DMS 273 (cell line): ENCODE measurements around the gene FARS2.

Experiments used
- DNase-seq: peaks from one replicate; lab custom pipeline; 2025; ENCODE audit not compliant: unreplicated experiment; lab: John Stamatoyannopoulos, UW

The FARS2 gene

DNA sequence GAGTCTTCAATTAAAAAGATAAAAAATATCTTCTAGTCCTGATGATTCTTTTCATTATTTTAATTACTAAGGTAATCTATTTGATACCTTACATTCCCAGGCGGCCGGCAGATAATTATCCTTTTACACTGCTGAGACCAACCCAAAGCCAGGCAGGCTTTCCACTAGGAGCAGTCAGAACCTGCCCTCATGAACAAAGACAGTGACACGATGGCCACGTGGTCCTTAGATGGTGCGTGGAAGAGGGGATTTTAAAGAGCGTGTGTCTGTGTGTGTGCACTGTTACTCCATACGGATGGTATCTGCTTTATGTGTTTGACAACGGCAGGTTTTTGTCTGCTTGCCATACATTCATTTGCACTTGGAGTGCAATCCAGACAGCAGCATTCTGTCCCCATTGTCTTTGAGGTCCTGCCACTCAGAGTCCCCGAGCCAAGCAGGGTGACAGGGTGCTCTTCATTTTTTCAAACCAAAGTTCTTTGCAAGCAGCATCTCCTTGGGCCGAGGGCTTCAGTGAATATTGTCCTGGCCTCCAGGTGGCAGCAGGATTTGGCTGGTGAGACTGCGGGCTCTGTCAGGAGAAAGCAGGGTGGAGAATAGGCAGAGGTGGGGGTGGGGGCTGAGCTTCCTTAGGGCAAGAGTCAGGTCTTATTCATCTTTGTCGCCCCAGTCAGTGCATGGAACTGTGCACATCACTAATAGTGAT lies 484.9 kb downstream of the FARS2 start:
- DNase-seq = peak; percentile 61

DNA sequence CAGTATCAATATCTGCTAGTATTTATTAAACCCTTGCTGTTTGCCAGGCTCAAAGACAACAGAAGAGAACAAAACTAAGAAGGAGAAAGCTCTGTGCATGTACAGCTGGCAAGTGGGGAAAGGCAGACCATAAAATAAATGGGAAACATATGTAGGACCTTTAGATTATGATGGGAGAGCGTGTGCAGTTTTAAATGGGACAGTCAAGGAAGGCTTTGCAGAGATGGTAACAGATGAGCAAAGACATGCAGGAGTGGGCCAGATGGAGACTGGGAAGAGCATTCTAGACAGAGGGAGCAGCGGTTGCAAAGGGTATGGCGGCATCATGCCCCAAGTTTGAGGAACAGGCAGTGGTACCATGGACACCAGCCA lies 485.4 kb downstream of the FARS2 start:
- no peak for DNase-seq

DNA sequence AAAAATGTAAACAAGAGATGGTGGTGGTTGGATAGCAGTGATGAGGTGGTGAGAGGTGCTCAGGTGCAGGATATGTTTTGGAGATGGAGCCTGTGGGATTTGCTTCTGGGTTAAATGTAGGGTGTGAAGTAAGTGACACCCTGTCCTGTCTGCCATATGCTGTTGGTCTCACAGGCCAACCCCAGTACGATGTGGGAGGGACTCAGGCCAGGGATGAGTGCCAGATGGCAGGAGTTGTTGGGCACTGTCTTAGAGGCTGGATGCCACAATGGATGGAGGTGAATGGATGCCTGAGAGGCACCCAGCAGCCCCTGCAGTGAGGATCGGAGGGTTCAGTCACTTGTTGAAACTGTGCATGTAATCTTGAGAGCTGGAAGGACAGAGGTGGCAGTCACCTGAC lies 486.1 kb downstream of the FARS2 start:
- peak; percentile 38 for DNase-seq

DNA sequence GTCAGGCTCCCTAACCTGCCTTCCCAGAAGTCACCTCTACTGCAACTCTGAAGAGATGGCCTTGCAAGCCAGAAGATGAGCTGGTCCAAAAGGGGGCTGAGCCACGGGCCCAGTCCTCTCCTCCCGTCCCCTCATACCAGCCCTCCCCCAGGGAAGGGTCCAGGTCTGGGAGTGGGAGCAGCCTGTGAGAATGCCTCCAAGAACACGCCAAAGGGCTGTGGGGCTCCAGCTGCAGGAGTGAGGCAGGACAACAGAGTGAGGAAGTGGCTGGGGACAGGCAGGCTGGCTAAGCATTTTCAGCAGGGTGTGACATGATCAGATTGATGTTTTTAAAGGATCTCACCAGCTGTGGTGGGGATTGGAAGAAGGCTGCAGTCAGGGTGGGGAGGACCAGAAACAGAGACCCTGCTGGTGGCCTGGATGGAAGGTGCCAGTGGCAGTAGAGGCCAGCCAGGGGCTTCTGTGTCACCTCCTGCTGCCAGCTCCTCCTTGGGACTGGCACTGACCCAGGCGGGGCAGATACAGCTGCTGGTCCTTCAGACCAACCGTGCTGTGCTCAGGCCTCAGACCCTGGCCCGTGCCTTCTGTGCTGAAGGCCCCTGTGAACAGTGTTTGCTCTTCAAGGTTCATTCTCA lies 487.8 kb downstream of the FARS2 start:
- no peak for DNase-seq

DNA sequence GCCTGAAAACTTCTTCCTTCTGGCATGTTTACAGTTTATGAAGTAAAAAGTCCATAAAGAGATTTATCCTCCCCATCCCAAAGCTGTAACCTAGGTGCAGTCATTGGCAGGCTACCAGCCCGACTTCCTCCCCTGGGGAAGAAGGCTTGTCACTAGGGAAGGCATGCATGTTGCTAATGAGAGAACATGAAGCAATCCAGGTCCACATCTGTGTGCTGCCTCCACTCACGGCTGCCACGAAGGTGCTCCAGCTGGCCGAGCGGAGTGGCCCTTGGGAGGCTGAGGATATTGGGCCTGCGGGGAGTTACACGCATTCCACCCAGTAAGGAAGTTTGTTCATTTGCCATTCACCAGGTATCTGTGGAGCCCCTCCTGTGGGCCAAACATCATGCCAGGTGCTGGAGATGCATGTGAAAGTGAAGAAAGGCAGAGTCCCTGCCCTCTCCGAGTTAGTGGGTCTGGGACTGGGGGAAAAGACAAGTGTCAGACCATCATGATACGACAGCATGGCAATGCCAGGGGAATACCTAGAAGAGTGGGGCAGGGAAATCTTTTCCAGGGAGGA lies 488.4 kb downstream of the FARS2 start:
- DNase-seq = peak; percentile 20

DNA sequence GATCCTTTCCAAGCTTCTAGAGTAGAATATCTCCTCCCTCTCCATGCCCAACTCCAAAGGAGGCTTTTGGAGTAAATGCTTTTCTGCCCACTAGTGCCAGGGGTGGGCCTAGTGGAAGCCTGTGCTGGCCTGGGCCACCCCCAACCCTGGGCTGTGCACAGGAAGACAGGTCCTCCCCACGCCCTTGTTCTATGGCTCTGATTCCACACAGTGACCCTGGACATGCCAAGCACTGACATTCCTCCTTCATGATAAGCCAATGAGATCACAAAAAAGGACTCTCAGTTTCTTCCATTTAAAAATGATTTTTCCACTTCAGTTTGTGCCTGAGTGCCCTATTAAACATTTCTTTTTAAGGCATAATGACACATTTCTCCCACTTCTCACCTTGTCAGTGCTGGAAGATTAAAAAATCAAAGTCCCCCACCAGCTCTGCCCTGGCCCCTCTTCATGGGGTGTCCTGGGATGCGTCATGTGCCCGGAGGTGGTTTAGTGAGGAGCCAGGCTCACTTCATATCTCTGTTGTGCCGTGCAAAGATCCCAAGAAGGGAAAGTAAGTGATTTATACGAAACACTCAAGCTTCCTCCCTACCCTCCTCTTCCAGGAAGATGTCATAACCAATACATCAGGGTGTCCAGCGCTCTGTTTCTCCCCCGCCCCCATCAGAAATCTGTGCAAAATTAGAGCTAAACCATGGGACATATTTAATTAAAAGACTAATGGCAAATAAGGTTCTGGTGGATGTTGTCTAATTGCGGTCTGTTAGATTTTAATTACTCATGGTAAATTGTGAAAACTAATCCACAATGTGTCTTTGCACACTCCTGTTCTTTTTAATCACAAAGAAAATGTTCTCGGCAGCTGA lies 490.4 kb downstream of the FARS2 start:
- no peak for DNase-seq

DNA sequence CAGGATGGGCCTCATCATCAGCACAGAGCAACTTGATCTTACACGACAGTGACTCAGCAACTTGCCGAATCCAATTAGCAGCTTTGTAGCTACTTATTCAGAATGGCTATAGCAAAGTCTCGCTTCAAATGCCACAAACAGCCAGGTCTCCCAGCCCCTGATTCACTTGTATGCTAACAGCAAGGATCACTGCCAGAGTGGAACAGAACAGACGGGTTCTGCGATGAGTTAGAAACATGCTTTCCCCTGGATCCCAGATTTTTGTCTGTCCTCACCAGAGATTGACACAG lies 491.0 kb downstream of the FARS2 start:
- peak; percentile 74 for DNase-seq

DNA sequence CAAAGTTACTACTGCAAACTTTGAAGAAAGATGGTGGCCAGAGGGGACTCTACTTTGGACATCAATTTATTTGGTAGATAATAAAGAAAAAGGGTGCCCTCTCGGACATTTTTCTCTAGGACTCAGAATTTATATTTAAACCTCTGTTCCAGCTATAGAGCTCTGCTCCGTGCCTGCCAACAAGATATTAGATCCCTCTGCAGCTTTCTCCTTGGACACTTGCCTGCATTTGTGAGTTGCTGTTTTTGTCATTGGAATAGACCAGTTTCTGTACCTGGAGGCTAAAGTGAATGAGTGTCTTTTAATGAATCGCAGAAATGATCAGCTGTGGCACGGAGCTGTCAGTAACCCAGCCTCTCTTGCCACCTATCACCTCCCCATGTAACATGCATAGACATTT lies 491.9 kb downstream of the FARS2 start:
- no peak for DNase-seq

DNA sequence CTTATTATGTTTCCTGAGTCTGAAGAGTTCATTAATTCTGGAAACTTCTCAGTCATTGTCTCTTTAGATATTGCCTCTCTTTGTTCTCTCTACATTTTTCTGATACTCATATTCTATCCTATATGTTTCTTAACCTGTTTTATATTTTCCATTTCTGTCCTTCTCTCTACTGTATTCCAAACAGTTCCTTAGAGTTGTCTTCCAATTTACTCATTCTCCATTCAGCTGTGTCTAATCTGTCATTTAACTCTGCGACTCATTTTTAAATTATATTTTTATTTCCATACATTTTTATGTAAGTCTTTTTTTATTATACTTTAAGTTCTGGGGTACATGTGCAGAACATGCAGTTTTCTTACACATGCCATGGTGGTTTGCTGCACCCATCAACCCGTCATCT lies 493.6 kb downstream of the FARS2 start:
- DNase-seq = no peak

DNA sequence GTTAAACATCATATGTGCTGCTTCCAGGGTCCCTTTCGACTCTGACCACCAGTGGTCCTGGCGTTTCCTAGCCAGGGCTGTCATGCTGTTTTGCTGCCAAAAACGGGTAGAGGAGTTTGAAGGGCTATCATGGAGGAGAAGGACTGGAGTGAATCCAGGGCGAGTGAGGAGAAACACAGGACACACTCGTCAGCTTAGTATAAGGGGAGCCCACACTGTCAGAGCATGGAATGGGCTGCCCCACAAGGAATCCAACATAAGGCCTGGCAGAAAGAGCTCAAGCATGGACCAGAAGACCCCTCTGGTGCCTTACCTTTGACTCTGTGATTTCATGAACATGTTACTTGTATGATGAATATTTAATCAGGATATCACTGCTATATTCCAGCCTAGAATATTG lies 498.3 kb downstream of the FARS2 start:
- no peak for DNase-seq

DNA sequence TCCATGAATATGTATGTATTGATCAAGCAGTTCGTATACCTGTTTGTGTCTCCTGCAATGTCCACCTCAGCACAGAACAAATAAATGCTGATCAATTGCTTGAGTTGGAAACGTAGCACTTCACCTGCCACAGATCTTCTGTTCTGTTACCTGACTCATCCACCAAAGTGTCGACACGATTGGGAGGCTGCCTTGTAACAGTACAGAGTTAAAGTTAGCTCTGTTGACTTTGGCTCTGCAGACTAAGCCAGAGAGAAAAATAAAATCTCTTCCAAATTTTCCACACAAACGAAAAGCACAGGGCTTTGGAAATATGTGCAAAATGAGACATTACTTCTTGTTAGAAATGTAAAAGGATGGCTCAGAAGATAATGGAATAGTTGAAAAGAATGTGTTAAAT lies 500.1 kb downstream of the FARS2 start:
- DNase-seq = no peak

DNA sequence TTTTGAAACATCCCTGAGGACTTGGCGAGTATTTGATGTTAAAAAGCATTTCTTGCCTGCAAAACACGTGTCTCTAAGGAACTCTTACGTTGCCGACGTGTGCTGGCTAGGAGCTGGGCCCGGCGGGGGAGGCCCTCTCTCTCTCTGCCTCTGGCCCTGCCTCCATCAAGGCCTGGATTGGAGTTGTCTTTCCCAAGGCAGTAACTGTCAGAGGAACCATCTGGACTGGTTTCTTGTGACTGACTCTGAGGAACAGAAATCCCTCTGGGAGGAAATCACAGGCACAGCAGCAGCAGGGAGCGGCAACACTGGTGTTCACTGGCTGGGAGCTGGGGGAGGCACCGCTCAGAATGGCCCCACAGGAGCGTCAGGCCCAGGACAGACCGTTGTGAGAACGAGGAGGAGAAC lies 501.3 kb downstream of the FARS2 start:
- DNase-seq = peak; percentile 75

DNA sequence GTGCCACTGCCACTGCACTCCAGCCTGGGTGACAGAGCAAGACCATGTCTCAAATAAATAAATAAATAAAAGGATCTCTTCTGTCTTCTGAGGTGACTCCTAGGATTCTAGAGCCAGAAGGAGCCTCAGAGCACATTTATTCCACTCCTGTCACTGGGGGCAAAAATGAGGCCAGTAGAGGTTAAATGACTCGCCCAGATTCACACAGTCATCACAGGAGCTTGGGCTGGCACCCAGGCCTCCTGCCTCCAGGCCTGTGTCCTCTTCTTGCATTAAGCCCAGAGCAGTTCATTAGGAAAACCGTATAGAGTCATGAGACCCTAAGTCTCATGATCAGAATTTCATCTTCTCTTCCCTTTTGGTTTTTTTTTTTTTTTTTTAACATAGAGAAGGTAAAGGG lies 502.1 kb downstream of the FARS2 start:
- DNase-seq = no peak

DNA sequence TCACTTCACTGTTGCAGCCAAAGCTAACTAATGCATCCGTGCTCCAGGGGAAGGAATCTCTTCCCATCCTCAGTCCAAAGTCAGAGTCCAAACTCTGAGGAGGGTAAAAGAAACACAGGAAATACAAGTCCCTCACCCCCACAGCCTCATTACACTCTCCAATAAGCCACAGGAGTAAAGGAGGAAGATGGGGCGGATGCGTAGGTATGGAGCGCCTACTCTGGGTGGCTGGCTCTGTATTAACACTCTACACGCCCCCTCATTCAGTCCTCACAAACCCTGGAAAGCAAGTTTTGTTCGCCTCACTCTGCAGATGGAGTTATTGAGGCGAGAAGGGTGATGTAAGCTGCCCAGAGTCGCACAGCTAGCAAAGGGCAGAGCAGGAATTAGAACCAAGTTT lies 502.6 kb downstream of the FARS2 start:
- peak; percentile 49 for DNase-seq

DNA sequence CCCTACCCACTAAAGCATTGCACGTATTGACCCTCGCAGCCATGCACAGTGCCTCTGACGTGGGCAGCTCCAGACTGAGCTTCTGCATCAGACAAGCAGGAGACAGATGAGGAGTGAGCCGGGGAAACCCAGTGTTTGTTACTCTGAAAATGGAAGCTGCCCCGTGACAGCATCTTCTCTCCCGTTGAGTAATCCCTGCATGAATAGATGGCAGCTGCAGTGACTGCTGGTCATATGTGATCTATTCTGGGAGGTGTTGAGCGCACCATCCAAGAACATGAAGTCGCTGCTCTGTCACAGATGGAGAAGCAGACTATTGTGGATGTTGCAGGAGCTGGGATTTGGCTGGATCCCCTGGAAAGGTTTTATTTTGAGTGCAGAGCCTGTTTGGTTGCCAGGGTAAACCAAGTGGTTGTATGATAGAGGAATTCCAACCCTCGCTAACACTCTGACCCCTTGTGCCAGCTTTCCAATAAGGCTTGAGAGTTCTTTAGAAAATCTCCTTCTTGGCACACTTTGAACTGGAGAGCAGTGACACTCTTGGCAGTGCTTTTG lies 503.2 kb downstream of the FARS2 start:
- peak; percentile 75 for DNase-seq

DNA sequence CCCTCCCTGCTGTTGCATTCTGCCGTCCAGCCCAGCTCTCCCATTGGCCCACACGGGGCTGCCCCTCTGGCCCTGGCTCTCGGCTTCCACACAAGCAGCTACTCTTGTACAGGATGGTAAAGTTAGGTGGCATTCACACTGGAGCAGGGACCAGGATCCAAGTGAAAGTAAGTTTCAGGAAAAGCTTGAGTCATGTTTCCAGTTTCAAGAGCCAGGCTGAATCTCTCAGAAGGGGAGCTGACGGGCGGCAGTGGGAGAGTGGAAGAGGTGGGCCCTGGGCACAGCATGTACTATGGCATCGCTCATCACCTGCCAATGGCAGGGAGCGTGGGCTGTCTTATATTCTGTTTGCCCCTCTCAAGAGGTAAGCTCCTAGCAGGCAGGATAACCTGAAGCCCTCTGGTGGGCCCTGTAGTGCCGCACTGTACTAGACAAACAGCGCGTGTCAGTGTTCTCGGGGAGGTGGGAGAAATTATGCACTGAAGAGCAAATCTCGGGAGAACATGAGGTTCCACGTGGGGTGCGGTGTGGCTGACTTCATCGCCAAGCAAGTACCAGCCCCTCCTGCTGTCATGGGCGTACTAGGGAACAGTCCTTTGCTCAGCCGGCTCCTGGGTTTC lies 503.9 kb downstream of the FARS2 start:
- no peak for DNase-seq

DNA sequence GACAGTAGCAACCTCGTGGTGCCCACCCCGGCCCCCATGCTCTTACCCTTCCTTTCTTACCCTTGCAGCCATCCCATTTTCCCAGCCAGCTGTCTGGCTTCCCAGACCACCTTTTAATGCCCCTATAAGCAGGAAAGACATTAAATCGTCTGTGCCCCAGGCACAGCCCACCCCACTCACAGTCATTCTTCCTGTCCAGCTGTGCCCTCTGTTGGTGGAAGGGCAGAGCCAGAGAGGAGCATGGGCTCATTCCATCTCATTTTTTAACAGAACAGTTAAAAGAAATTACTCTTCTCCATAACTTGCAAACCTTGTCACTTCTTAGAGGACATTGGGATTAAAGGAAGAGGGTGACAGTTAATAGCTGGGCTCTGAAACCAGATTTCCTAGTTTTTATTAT lies 504.9 kb downstream of the FARS2 start:
- peak; percentile 27 for DNase-seq

DNA sequence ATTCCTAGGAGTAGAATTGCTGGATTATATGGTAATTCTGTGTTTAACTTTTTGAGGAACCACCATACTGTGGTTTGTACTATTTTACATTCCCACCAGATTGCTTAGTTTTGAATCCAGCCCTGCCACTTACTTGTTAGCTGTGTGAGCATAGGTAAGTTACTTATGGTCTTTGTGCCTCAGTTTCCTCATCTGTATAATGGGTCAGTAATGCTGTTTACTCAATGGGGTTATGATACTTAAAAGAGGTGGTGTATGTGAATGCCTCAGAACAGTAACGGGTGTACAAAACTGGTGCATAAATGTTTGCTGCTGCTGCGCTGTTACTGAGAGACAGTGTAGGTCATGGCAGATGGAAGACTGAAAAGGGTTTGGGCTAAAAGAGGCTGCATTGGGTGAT lies 506.2 kb downstream of the FARS2 start:
- DNase-seq = no peak

DNA sequence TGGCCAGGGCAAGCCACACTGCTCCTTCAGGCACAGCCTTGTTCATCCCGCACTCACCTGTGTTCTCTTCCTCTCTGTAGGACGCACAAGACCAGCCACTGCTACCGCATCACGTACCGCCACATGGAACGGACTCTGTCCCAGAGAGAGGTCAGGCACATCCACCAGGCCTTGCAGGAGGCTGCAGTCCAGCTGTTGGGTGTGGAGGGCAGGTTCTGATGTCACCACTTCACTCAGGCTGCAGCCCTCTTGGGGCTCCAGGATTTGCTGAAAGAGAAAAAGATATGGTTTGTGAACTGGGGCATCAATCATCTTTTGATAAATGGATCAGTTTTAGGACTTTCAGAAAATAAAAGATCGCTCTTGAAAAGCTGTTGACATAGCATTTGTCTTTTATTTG lies 509.9 kb downstream of the FARS2 start:
- DNase-seq = no peak

DNA sequence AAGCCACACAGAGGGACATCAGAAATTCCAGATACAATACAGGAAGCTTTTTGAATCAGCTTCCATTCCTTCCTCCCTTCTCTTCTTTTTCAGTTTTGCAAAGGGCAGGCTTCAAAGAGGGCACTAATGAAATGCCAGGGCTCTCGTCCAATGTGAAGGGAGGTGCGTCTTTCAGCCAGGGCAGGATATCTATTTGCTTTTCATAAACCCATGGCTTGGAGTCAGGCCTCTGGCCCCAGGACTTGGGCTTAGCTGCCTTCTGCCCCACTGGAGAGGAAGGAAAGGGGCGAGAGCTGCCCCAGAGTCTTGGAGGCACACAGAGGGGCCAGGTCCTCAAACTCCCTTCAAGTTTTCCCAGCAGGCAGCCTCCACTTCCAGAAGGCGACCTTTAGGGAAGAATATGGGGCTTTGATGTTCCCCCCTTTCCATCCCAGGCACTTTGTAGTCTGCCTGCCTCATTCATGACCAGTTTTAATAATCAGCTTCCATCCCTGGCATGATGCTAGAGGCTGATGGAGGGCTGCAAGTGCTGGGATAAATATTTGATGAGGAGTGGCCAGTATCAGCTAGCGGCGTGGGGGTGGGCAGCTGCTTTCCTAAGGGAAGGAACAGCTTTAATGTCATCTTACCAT lies 510.6 kb downstream of the FARS2 start:
- DNase-seq = no peak
